Nephron progenitor cell (in vitro differentiated cells): ENCODE data around the gene RAD51B.

Experiments
- DNase-seq: peaks from one replicate; pipeline ENCODE4 v3.0.0; 2021
- H3K27ac Mint-ChIP-seq: 2 replicates; pipeline ENCODE4 v1.8.0; 2021; ENCODE audit warnings: mild to moderate bottlenecking, moderate library complexity, mixed read lengths
- H3K27me3 Mint-ChIP-seq: 2 replicates; pipeline ENCODE4 v1.8.0; 2021; ENCODE audit warnings: mild to moderate bottlenecking, low read depth, mixed read lengths; ENCODE audit not compliant: poor library complexity
- H3K36me3 Mint-ChIP-seq: 2 replicates; pipeline ENCODE4 v1.8.0; 2021; ENCODE audit warnings: low read depth, mixed read lengths
- H3K4me1 Mint-ChIP-seq: 2 replicates; pipeline ENCODE4 v1.8.0; 2021; ENCODE audit warnings: mixed read lengths
- H3K4me3 Mint-ChIP-seq: 2 replicates; pipeline ENCODE4 v1.8.0; 2021; ENCODE audit warnings: mild to moderate bottlenecking, moderate library complexity, mixed read lengths
- H3K9me3 Mint-ChIP-seq: 2 replicates; pipeline ENCODE4 v1.8.0; 2021; ENCODE audit warnings: mild to moderate bottlenecking, moderate library complexity, mixed read lengths
- CTCF ChIP-seq: fragments of 200-600 bp; sonication (generic); IDR thresholded peaks from 2 replicates; pipeline ENCODE4 v1.5.0; 2021; ENCODE audit warnings: antibody characterized with exemption

Gene RAD51B

DNA sequence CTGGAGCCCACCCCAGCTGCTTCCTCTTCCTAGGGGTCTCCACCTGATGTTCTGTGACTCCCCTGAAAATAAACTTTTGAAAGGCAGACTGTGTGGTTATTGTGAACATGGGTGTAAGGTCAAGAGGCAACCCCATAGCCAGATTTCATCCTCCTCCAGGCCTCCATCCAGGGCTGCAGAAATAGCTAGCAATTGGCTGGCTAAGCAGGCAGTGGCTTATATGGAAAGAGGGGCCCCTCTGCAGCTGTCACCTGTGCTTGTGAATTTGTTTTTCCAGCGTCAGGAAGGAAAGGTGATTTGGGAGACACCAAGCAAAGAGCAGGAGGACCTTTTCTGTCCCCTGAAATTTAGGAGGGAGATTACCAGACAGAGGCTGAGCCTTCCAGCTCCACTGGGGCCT lies 917.5 kb downstream of the RAD51B start:
- Mint-ChIP-seq H3K27ac (no peak overlapping the region), H3K36me3 (peaks cover 7% of the 10 kb centered on the region), H3K27me3 (peaks cover 6% of the 10 kb centered on the region), H3K4me3 (no peak overlapping the region), H3K4me1 (peaks cover 61% of the 10 kb centered on the region), H3K9me3 (peaks cover 14% of the 10 kb centered on the region)
- DNase-seq = no peak
- TF ChIP-seq CTCF = no peak

DNA sequence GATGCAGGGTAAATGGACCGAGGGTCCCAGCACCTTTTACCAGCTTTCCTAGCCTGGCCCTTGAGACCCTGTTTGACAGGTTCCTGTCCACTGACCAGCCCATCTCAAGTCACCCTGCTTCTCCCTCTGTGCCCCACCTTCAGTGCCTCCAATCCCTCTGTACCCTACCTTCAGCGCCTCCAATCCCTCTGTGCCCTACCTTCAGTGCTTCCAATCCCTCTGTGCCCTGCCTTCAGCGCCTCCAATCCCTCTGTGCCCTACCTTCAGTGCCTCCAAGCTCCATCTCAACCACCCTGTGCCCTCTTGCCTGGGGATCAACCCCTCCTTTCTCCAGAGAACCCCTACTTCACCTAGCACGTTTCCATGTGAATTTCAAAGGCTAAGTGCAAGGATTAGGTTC lies 919.0 kb downstream of the RAD51B start:
- peaks cover 14% of the 10 kb centered on the region for H3K27me3 Mint-ChIP-seq
- TF ChIP-seq CTCF = no peak
- H3K27ac Mint-ChIP-seq = no peak overlapping the region
- H3K9me3 Mint-ChIP-seq = peaks cover 19% of the 10 kb centered on the region
- no peak overlapping the region for H3K4me3 Mint-ChIP-seq
- no peak for DNase-seq
- H3K4me1 Mint-ChIP-seq = peaks cover 46% of the 10 kb centered on the region
- peaks cover 7% of the 10 kb centered on the region for H3K36me3 Mint-ChIP-seq

DNA sequence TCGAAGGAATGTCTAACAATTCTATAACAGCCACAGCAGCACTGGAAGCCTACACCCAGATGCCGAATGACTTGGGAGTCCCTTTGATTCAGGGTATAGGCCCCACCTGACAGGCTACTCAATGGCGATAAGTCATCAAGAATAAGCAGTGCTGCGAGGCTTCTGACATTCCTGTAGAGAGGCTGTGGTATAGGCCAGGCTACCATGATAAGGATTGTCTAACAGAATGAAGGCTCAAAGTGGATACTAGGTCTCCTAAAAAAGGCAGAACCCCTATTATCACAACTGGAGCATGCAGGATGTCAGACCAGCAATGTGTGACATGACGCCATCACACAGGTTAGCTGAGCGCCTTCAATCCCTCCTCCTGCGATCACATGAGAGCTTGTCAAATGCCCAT lies 920.1 kb downstream of the RAD51B start:
- Mint-ChIP-seq H3K36me3 (peaks cover 7% of the 10 kb centered on the region), H3K27me3 (peaks cover 16% of the 10 kb centered on the region), H3K4me3 (no peak overlapping the region), H3K27ac (no peak overlapping the region), H3K4me1 (peaks cover 43% of the 10 kb centered on the region), H3K9me3 (peaks cover 19% of the 10 kb centered on the region)
- TF ChIP-seq CTCF = no peak
- no peak for DNase-seq

DNA sequence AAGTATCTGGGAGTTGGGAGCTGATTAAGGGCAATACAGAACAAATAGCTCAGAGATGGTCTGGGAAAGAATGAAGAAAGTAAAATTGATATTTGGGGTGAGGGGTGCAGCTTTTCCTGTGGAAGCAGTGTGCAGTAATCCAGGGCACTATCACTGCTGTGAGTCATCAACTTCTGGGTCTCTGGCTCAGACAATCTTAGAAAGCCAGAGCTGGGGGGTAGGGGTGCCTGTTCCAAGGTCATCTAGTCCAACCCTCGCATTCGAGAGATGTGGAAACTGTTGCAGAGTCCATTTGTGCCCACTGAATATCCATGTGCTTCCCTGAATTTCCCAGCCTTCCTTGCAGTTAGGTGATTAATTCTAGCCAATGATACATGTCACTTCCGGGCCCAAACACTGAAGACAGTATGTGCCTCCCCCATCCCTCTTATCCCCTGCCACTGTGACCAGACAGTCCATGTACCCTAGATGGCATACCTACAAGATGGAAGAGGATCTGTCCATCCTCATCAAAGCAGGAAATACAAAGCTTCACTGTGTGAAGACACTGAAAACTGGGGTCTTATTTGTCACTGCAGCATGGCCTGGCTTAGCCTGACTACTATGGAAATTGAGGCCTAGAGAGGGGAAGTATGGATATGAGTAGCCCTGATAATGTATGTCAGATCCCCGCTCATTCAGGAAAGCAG lies 921.4 kb downstream of the RAD51B start:
- Mint-ChIP-seq H3K4me3 (no peak overlapping the region), H3K27me3 (peaks cover 25% of the 10 kb centered on the region), H3K36me3 (peaks cover 7% of the 10 kb centered on the region), H3K27ac (no peak overlapping the region), H3K9me3 (peaks cover 19% of the 10 kb centered on the region), H3K4me1 (peaks cover 50% of the 10 kb centered on the region)
- no peak for DNase-seq
- no peak for TF ChIP-seq CTCF

DNA sequence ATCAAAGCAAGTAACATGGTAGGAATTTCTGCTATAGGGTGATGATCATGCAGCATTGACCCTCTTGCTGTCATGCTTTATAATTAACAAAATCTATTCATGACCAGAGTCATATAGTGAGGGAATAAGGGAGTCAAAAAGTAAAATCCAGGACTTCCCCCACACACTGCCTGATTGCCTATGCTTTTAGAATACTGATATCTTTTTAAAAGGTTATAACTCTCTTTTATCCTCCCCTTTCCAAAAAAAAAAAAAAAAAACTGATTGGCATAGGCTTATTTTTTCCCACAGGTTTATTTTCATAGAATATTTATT lies 921.9 kb downstream of the RAD51B start:
- TF ChIP-seq CTCF = no peak
- peaks cover 19% of the 10 kb centered on the region for H3K9me3 Mint-ChIP-seq
- no peak overlapping the region for H3K27ac Mint-ChIP-seq

GRCh38 chr14:68741839-68742470 lies 922.4 kb downstream of the RAD51B start:
- peaks cover 7% of the 10 kb centered on the region for H3K36me3 Mint-ChIP-seq
- peaks cover 41% of the 10 kb centered on the region for H3K4me1 Mint-ChIP-seq
- no peak overlapping the region for H3K4me3 Mint-ChIP-seq
- TF ChIP-seq CTCF = no peak
- H3K27ac Mint-ChIP-seq = no peak overlapping the region
- no peak for DNase-seq
- peaks cover 19% of the 10 kb centered on the region for H3K9me3 Mint-ChIP-seq
- H3K27me3 Mint-ChIP-seq = peaks cover 25% of the 10 kb centered on the region

More for the DNA sequence above, 921.9 kb downstream of the RAD51B start:
- peaks cover 7% of the 10 kb centered on the region for H3K36me3 Mint-ChIP-seq
- H3K27me3 Mint-ChIP-seq = peaks cover 25% of the 10 kb centered on the region
- no peak overlapping the region for H3K4me3 Mint-ChIP-seq
- peaks cover 45% of the 10 kb centered on the region for H3K4me1 Mint-ChIP-seq
- DNase-seq = no peak
